ENCODE measurements around the gene SIPA1L3.

Gene SIPA1L3

GRCh38 chr19:37950471-37951175 is 43.6 kb downstream of the SIPA1L3 start:
- DNase-seq: no peak

- DNase-seq: no peak
Observed at GRCh38 chr19:37951816-37952210, 44.8 kb downstream of the SIPA1L3 start.

- no peak for DNase-seq
Observed at GRCh38 chr19:37953171-37953917, 46.3 kb downstream of the SIPA1L3 start.

GRCh38 chr19:37953918-37954303 is 46.9 kb downstream of the SIPA1L3 start:
- DNase-seq: no peak

GRCh38 chr19:37954421-37954874 is 47.4 kb downstream of the SIPA1L3 start:
- DNase-seq: no peak

GRCh38 chr19:37955986-37956385 is 49.0 kb downstream of the SIPA1L3 start:
- DNase-seq: no peak

- no peak for DNase-seq
Observed at GRCh38 chr19:37957176-37957575, 50.2 kb downstream of the SIPA1L3 start.

GRCh38 chr19:37959665-37960114 is 52.7 kb downstream of the SIPA1L3 start:
- no peak for DNase-seq

GRCh38 chr19:37961198-37961597 is 54.2 kb downstream of the SIPA1L3 start:
- DNase-seq: no peak

GRCh38 chr19:37963190-37963936 is 56.4 kb downstream of the SIPA1L3 start:
- no peak for DNase-seq

- no peak for DNase-seq
Observed at GRCh38 chr19:37964109-37964508, 57.1 kb downstream of the SIPA1L3 start.

GRCh38 chr19:37966211-37966661 is 59.2 kb downstream of the SIPA1L3 start:
- no peak for DNase-seq

- DNase-seq: no peak
Observed at GRCh38 chr19:37966662-37967231, 59.7 kb downstream of the SIPA1L3 start.

- DNase-seq: no peak
Observed at GRCh38 chr19:37969695-37970094, 62.7 kb downstream of the SIPA1L3 start.

GRCh38 chr19:37970699-37971098 is 63.7 kb downstream of the SIPA1L3 start:
- DNase-seq: no peak

- DNase-seq: no peak
Observed at GRCh38 chr19:37972803-37973202, 65.8 kb downstream of the SIPA1L3 start.

GRCh38 chr19:37973666-37974065 is 66.7 kb downstream of the SIPA1L3 start:
- DNase-seq: no peak

GRCh38 chr19:37975071-37975470 is 68.1 kb downstream of the SIPA1L3 start:
- no peak for DNase-seq

- DNase-seq: no peak
Observed at GRCh38 chr19:37975596-37976515, 68.8 kb downstream of the SIPA1L3 start.

GRCh38 chr19:37977391-37977790 is 70.4 kb downstream of the SIPA1L3 start:
- DNase-seq: no peak

- DNase-seq: no peak
Observed at GRCh38 chr19:37977992-37978391, 71.0 kb downstream of the SIPA1L3 start.

GRCh38 chr19:37979547-37980082 is 72.6 kb downstream of the SIPA1L3 start:
- DNase-seq: no peak
